ENCODE results near the gene FAM167B.

FAM167B gene

DNA sequence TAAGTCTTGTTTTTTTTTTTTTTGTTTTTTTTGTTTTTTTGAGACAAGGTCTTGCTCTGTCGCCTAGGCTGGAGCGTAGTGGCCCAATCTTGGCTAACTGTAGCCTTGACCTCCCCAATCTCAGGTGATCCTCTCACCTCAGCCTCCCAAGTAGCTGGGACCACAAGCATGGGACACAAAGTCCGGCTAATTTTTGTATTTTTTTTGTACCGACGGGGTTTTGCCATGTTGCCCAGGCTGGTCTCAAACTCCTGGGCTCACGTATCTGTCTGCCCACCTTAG lies 10.1 kb downstream of the FAM167B start:
- no peak for TF ChIP-seq YY1 (IDR thresholded peaks at IDR 0.05; ENCODE audit: low read depth)
- TF ChIP-seq EGR1 (IDR thresholded peaks at IDR 0.05), result no peak
- no peak for TF ChIP-seq TCF12 (IDR thresholded peaks at IDR 0.05; ENCODE audit: low read depth)
- TF ChIP-seq ZBTB7A (IDR thresholded peaks at IDR 0.05; ENCODE audit: low read depth), result no peak
- TF ChIP-seq CREB1 (IDR thresholded peaks at IDR 0.05; ENCODE audit: low read depth), result no peak
- TF ChIP-seq, protein P1, sequence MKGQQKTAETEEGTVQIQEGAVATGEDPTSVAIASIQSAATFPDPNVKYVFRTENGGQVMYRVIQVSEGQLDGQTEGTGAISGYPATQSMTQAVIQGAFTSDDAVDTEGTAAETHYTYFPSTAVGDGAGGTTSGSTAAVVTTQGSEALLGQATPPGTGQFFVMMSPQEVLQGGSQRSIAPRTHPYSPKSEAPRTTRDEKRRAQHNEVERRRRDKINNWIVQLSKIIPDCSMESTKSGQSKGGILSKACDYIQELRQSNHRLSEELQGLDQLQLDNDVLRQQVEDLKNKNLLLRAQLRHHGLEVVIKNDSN (IDR thresholded peaks at IDR 0.05), result no peak
- no peak for TF ChIP-seq NFIC (IDR thresholded peaks at IDR 0.05)
- no peak for TF ChIP-seq CEBPB (IDR thresholded peaks at IDR 0.05)

DNA sequence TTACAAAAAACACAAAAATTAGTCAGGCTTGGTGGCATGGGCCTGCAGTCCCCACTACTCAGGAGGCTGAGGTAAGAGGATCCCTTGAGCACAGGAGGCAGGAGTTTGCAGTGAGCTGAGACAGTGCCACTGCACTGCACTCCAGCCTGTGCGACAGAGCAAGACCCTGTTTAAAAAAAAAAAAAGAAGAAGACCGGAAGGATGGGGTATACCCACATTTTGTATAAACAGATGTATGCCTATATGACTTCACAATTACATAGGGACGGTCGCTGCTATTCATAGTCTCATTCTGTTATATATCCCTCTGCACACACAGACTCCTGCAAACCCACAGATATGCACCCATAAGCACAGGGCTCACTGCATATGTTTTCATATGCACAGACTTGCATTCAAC lies 16.7 kb downstream of the FAM167B start:
- TF ChIP-seq RAD21 (IDR thresholded peaks at IDR 0.05; ENCODE audit: low read depth) (no peak), YY1 (IDR thresholded peaks at IDR 0.05; ENCODE audit: low read depth) (no peak), ZBTB7A (IDR thresholded peaks at IDR 0.05; ENCODE audit: low read depth) (no peak), CREB1 (IDR thresholded peaks at IDR 0.05; ENCODE audit: low read depth) (no peak), TCF12 (IDR thresholded peaks at IDR 0.05; ENCODE audit: low read depth) (no peak), TAF1 (IDR thresholded peaks at IDR 0.05; ENCODE audit: low read depth) (no peak), FOXM1 (IDR thresholded peaks at IDR 0.05; ENCODE audit: borderline replicate concordance, low read depth) (no peak), TEAD4 (IDR thresholded peaks at IDR 0.05) (no peak), CEBPB (IDR thresholded peaks at IDR 0.05) (no peak), NFIC (IDR thresholded peaks at IDR 0.05) (no peak), EGR1 (IDR thresholded peaks at IDR 0.05) (no peak), EP300 (IDR thresholded peaks at IDR 0.05; ENCODE audit: borderline replicate concordance) (no peak)
- TF ChIP-seq, protein P1 (IDR thresholded peaks at IDR 0.05), result no peak
- TF ChIP-seq, protein P2, sequence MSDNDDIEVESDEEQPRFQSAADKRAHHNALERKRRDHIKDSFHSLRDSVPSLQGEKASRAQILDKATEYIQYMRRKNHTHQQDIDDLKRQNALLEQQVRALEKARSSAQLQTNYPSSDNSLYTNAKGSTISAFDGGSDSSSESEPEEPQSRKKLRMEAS (IDR thresholded peaks at IDR 0.05), result no peak
- TF ChIP-seq, protein P3, sequence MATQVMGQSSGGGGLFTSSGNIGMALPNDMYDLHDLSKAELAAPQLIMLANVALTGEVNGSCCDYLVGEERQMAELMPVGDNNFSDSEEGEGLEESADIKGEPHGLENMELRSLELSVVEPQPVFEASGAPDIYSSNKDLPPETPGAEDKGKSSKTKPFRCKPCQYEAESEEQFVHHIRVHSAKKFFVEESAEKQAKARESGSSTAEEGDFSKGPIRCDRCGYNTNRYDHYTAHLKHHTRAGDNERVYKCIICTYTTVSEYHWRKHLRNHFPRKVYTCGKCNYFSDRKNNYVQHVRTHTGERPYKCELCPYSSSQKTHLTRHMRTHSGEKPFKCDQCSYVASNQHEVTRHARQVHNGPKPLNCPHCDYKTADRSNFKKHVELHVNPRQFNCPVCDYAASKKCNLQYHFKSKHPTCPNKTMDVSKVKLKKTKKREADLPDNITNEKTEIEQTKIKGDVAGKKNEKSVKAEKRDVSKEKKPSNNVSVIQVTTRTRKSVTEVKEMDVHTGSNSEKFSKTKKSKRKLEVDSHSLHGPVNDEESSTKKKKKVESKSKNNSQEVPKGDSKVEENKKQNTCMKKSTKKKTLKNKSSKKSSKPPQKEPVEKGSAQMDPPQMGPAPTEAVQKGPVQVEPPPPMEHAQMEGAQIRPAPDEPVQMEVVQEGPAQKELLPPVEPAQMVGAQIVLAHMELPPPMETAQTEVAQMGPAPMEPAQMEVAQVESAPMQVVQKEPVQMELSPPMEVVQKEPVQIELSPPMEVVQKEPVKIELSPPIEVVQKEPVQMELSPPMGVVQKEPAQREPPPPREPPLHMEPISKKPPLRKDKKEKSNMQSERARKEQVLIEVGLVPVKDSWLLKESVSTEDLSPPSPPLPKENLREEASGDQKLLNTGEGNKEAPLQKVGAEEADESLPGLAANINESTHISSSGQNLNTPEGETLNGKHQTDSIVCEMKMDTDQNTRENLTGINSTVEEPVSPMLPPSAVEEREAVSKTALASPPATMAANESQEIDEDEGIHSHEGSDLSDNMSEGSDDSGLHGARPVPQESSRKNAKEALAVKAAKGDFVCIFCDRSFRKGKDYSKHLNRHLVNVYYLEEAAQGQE (IDR thresholded peaks at IDR 0.05; ENCODE audit: low read depth), result no peak

DNA sequence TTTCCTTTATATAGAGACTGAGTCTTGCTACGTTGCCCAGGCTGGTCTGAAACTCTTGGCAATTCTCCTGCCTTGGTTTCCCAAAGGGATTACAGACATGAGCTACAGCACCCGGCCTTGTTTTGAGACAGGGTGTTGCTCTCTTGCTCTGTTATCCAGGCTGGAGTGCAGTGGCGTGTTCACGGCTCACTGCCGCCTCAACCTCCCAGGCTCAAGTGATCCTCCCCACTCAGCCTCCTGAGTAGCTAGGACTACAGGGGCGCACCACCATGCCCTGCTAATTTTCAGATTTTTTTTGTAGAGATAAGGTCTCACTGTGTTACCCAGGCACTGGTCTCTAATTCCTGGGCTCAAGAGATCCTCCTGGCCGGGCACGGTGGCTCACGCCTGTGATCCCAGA lies 18.8 kb downstream of the FAM167B start:
- no peak for TF ChIP-seq NFIC (IDR thresholded peaks at IDR 0.05)
- no peak for TF ChIP-seq TCF12 (IDR thresholded peaks at IDR 0.05; ENCODE audit: low read depth)
- TF ChIP-seq, protein P1 (IDR thresholded peaks at IDR 0.05), result no peak

DNA sequence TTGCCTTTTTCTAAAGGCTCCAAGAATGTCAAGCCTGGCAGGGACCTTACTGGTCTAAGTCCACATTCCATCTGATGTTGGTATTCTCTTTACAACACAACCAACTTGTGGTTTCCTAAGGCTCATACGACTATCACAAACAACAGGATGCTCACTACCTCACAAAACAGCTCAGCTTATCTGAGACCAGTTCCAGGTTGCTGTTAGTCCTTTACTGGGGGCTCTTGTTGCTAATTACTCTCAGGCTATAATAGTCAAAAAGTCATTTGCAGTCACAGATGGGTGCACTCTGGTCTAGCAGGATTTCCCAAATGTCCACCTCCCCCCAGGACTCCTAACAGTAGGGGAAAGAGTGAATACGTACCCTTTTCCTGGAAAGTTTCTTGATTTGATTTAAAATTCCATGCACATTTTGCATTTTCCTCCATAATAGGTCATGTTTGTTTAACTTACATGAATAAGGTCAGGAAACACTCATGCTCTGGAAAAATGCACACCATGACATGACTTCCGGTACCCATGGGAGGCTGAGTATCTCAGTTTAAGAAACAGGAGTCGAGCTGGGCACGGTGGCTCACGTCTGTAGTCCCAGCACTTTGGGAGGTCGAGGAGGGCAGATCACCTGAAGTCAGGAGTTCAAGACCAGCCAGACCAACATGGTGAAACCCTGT lies 20.0 kb downstream of the FAM167B start:
- TF ChIP-seq TEAD4 (IDR thresholded peaks at IDR 0.05), result no peak
- TF ChIP-seq ZBTB7A (IDR thresholded peaks at IDR 0.05; ENCODE audit: low read depth), result no peak
- no peak for TF ChIP-seq RAD21 (IDR thresholded peaks at IDR 0.05; ENCODE audit: low read depth)
- TF ChIP-seq EP300 (IDR thresholded peaks at IDR 0.05; ENCODE audit: borderline replicate concordance), result no peak
- TF ChIP-seq, protein P1 (IDR thresholded peaks at IDR 0.05), result no peak
- TF ChIP-seq CREB1 (IDR thresholded peaks at IDR 0.05; ENCODE audit: low read depth), result no peak
- TF ChIP-seq TCF12 (IDR thresholded peaks at IDR 0.05; ENCODE audit: low read depth), result no peak
- TF ChIP-seq NFIC (IDR thresholded peaks at IDR 0.05), result no peak

DNA sequence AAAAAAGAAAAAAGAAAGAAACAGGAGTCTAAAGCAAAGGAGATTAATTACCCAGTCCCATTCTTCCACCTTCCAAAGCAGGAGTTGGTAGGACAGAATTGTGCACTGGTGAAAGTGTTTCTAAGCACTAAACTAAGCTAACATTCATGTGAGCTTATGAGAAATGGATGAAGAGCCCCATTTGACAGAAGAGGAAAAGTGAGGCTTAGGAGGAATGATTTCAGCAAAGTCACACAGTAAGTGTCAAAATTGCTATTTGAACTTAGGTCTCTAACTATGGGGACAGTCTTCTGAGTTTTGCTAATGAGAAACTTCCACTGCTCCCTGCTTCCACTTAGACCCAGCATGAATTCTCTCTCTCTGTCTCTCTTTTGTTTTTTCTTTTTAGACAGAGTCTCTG lies 22.7 kb downstream of the FAM167B start:
- TF ChIP-seq TAF1 (IDR thresholded peaks at IDR 0.05; ENCODE audit: low read depth) (no peak), CEBPB (IDR thresholded peaks at IDR 0.05) (no peak)

DNA sequence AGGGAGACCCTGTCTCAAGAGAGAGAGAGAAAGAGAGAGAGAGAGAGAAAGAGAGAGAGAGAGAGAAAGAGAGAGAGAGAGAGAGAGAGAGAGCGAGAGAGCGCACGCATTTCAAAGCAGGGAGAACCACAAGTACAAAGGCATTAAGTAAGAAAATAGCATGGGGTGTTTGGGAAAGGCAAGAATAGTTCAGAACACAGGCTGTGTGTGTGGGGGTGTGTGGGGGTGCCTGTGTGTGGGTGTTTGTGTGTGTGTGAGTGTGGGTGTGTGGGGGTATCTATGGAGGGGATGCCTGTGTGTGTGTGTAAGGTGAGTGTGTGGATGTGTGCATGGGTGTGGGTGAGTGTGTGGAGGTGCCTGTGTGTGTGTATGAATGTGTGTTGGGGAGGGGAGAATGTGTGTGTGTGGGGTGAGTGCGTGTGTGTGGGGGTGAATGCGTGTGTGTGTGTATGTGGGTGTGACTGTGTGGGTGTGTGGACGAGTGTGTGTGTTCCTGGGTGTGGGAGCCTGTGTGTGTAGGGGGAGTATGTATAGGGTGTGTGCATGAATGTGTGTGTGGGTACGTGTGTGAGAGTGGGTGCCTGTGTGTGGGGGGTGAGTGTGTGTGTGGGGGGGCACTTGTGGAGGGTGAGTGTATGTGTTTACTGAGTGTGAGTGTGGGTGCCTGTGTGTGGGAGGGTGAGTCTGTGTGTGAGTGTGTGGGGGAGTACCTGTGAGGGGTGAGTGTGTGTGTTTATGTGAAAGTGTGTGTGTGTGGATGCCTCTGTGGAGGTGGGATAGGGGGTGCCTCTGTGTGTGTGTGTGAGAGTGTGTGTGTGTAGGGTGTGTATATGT lies 25.8 kb downstream of the FAM167B start:
- TF ChIP-seq, protein P2 (IDR thresholded peaks at IDR 0.05), result no peak
- TF ChIP-seq FOXM1 (IDR thresholded peaks at IDR 0.05; ENCODE audit: borderline replicate concordance, low read depth) (no peak), TAF1 (IDR thresholded peaks at IDR 0.05; ENCODE audit: low read depth) (no peak), TCF12 (IDR thresholded peaks at IDR 0.05; ENCODE audit: low read depth) (no peak), TEAD4 (IDR thresholded peaks at IDR 0.05) (no peak), ZBTB7A (IDR thresholded peaks at IDR 0.05; ENCODE audit: low read depth) (no peak), CEBPB (IDR thresholded peaks at IDR 0.05) (no peak), YY1 (IDR thresholded peaks at IDR 0.05; ENCODE audit: low read depth) (no peak), NFIC (IDR thresholded peaks at IDR 0.05) (no peak), RAD21 (IDR thresholded peaks at IDR 0.05; ENCODE audit: low read depth) (no peak), CREB1 (IDR thresholded peaks at IDR 0.05; ENCODE audit: low read depth) (no peak)
- TF ChIP-seq, protein P3 (IDR thresholded peaks at IDR 0.05; ENCODE audit: low read depth), result no peak
- TF ChIP-seq, protein P1 (IDR thresholded peaks at IDR 0.05), result no peak

All from Ishikawa (cell line).